ENCODE measurements around the gene PRPF8. TPM values are rescaled to one million over a fixed set of nuclear protein-coding genes. Genes with fewer than 3 reads are reported as not detected.

PRPF8 gene
- polyA plus RNA-seq, 1 of the 3 experiments (the other 2 are of a cell fraction) = 149 TPM

- TF ChIP-seq CTCF (IDR thresholded peaks at IDR 0.05) (peak; percentile 56), FOXM1 (IDR thresholded peaks at IDR 0.05; ENCODE audit: low read depth) (no peak), RAD21 (IDR thresholded peaks at IDR 0.05; ENCODE audit: low read length) (peak; percentile 45), SMC3 (IDR thresholded peaks at IDR 0.05; ENCODE audit: low read depth, low read length) (peak; percentile 35; the same call in 1 of the 2 replicates)
- Histone ChIP-seq H3K4me3 (ENCODE audit: low read depth in 2 of 2, low read length in 1 of 2) (peak overlapping the region; percentile 84 to 96), H3K4me2 (peak overlapping the region; percentile 99), H3K4me1 (ENCODE audit: control insufficient read depth in 1 of 2, insufficient read depth in 2 of 2, low read depth in 1 of 2, low read length in 1 of 2) (peaks cover 3 to 13% of the 10 kb centered on the region in 2 experiments; a peak in 2 of 4 replicates), H3K27ac (ENCODE audit: low read depth in 2 of 2, low read length in 1 of 2) (peak overlapping the region; percentile 80 to 95), H2AFZ (ENCODE audit: low read depth) (peak overlapping the region; percentile 88), H3K9me3 (no peaks in the 10 kb centered on the region), H3K79me2 (ENCODE audit: insufficient read depth) (no peaks in the 10 kb centered on the region), H4K20me1 (ENCODE audit: insufficient read depth) (no peaks in the 10 kb centered on the region), H3K9me2 (no peaks in the 10 kb centered on the region), H3K27me3 (ENCODE audit: insufficient read depth) (no peaks in the 10 kb centered on the region), H3F3A (replicated peaks; ENCODE audit: insufficient read depth) (no peaks in the 10 kb centered on the region), H3K36me3 (replicated peaks in 1 of 2; ENCODE audit: control insufficient read depth in 1 of 2, insufficient read depth in 2 of 2, low read length in 1 of 2) (no peaks in the 10 kb centered on the region), H3K9ac (peak overlapping the region; percentile 93)
- ChIA-PET POLR2A (interaction anchor here (0.8 to 2.2 kb wide), 5 partner anchors 9 to 56 kb away, joined by 3 to 12 read pairs (median 5); partner anchors contain the start of gene RILP), CTCF (interaction anchor here (0.6 to 4.0 kb wide), 12 partner anchors 11 to 361 kb away, joined by 3 to 42 read pairs (median 4); partner anchors contain the start of genes RILP, SCARF1 and WDR81)
- DNase-seq = peak; percentile 65
- WGBS (ENCODE audit: low lambda C conversion rate) = 6% methylated on average over 38 of the region's 45 CpGs
Measured at GRCh38 chr17:1629504-1630310, 55.0 kb downstream of the PRPF8 start.

GRCh38 chr17:1628856-1629503 is 55.7 kb downstream of the PRPF8 start:
- Histone ChIP-seq H3K27me3 (ENCODE audit: insufficient read depth) (no peaks in the 10 kb centered on the region), H3K4me1 (ENCODE audit: control insufficient read depth in 1 of 2, insufficient read depth in 2 of 2, low read depth in 1 of 2, low read length in 1 of 2) (peaks cover 3 to 13% of the 10 kb centered on the region in 2 experiments; a peak in 2 of 4 replicates), H3K79me2 (ENCODE audit: insufficient read depth) (no peaks in the 10 kb centered on the region), H3K27ac (ENCODE audit: low read depth in 2 of 2, low read length in 1 of 2) (peak overlapping the region; percentile 80 to 95), H3K9ac (peak overlapping the region; percentile 93), H3K4me2 (peak overlapping the region; percentile 99), H3F3A (replicated peaks; ENCODE audit: insufficient read depth) (no peaks in the 10 kb centered on the region), H3K9me2 (no peaks in the 10 kb centered on the region), H3K9me3 (no peaks in the 10 kb centered on the region), H2AFZ (ENCODE audit: low read depth) (peak overlapping the region; percentile 88), H3K4me3 (ENCODE audit: low read depth in 2 of 2, low read length in 1 of 2) (peak overlapping the region; percentile 84 to 96), H4K20me1 (ENCODE audit: insufficient read depth) (no peaks in the 10 kb centered on the region), H3K36me3 (replicated peaks in 1 of 2; ENCODE audit: control insufficient read depth in 1 of 2, insufficient read depth in 2 of 2, low read length in 1 of 2) (no peaks in the 10 kb centered on the region)
- WGBS (ENCODE audit: low lambda C conversion rate) = 2% methylated on average over 40 of the region's 77 CpGs
- peak; percentile 99 for DNase-seq
- ChIA-PET POLR2A (interaction anchor here (0.8 to 2.2 kb wide), 5 partner anchors 9 to 141 kb away, joined by 3 to 12 read pairs (median 5); partner anchors contain the start of gene RILP), CTCF (interaction anchor here (0.6 to 4.0 kb wide), 13 partner anchors 11 to 360 kb away, joined by 3 to 42 read pairs (median 4); partner anchors contain the start of genes RILP, SCARF1 and WDR81)
- TF ChIP-seq PBX3 (IDR thresholded peaks at IDR 0.05) (no peak), TCF12 (IDR thresholded peaks at IDR 0.05) (no peak), RFX5 (IDR thresholded peaks at IDR 0.05; ENCODE audit: low read length) (peak; percentile 95), ELF1 (IDR thresholded peaks at IDR 0.05) (no peak), CHD2 (IDR thresholded peaks at IDR 0.05; ENCODE audit: low read length, partially characterized antibody) (peak; percentile 25), FOXJ3 (CRISPR knock-in tag; IDR thresholded peaks at IDR 0.05) (no peak), CTCF (IDR thresholded peaks at IDR 0.05) (peak; percentile 54), RAD21 (IDR thresholded peaks at IDR 0.05; ENCODE audit: low read length) (peak; percentile 22; the same call in 1 of the 2 replicates), SIN3A (IDR thresholded peaks at IDR 0.05; ENCODE audit: borderline replicate concordance, low read depth, low read length) (no peak), GABPA (IDR thresholded peaks at IDR 0.05; ENCODE audit: low read depth) (no peak), TAF1 (IDR thresholded peaks at IDR 0.05; ENCODE audit: borderline replicate concordance, low read depth, low read length) (peak; percentile 63; the same call in 1 of the 2 replicates), POLR2AphosphoS5 (IDR thresholded peaks at IDR 0.05; ENCODE audit: low read depth, low read length) (peak; percentile 39; the same call in 1 of the 2 replicates), RCOR1 (IDR thresholded peaks at IDR 0.05; ENCODE audit: low read length) (peak; percentile 75), MEF2A (IDR thresholded peaks at IDR 0.05; ENCODE audit: borderline replicate concordance, low read depth) (no peak), EP300 (IDR thresholded peaks at IDR 0.05; ENCODE audit: borderline replicate concordance in 1 of 2, low read depth in 1 of 2, low read length in 1 of 2) (peak in 1 of 2 experiments; percentile 50; a peak in 2 of 4 replicates), NRF1 (IDR thresholded peaks at IDR 0.05; ENCODE audit: low read depth, low read length) (peak; percentile 49), IRF3 (IDR thresholded peaks at IDR 0.05; ENCODE audit: low read depth, low read length) (peak; percentile 33)
